ENCODE results near the gene ANGPTL2. TPM values are rescaled to one million over a fixed set of nuclear protein-coding genes. Genes with fewer than 3 reads are reported as not detected.

ANGPTL2 gene
- polyA plus RNA-seq, 1 of the 3 experiments (the other 2 are of a cell fraction): 12.3 TPM

- Histone ChIP-seq H3K27ac (ENCODE audit: low read depth in 2 of 2, low read length in 1 of 2) (peak overlapping the region in 1 of 2 experiments; percentile 49; a peak in 2 of 4 replicates), H3K79me2 (ENCODE audit: insufficient read depth) (no peaks in the 10 kb centered on the region), H4K20me1 (ENCODE audit: insufficient read depth) (no peaks in the 10 kb centered on the region), H2AFZ (ENCODE audit: low read depth) (0 out of 2 replicates have a peak overlapping the region, but pooled peaks have one; percentile 13), H3K9me2 (no peaks in the 10 kb centered on the region), H3F3A (replicated peaks; ENCODE audit: insufficient read depth) (no peaks in the 10 kb centered on the region), H3K4me2 (0 out of 2 replicates have a peak overlapping the region, but pooled peaks have one; percentile 39), H3K9me3 (no peaks in the 10 kb centered on the region), H3K36me3 (replicated peaks in 1 of 2; ENCODE audit: control insufficient read depth in 1 of 2, insufficient read depth in 2 of 2, low read length in 1 of 2) (no peaks in the 10 kb centered on the region), H3K4me1 (ENCODE audit: control insufficient read depth in 1 of 2, insufficient read depth in 2 of 2, low read depth in 1 of 2, low read length in 1 of 2) (peaks cover 14 to 46% of the 10 kb centered on the region in 2 experiments; a peak in 3 of 4 replicates), H3K4me3 (ENCODE audit: low read depth in 2 of 2, low read length in 1 of 2) (no peak overlapping the region), H3K9ac (peak overlapping the region; percentile 12; the same call in 1 of the 2 replicates), H3K27me3 (ENCODE audit: insufficient read depth) (no peaks in the 10 kb centered on the region)
- WGBS (ENCODE audit: low lambda C conversion rate): 79% methylated on average over 13 of the region's 13 CpGs
- TF ChIP-seq CTCF (IDR thresholded peaks at IDR 0.05): no peak
- TF ChIP-seq ZBTB33 (IDR thresholded peaks at IDR 0.05; ENCODE audit: borderline replicate concordance, low read depth): no peak
- no peak for TF ChIP-seq FOXM1 (IDR thresholded peaks at IDR 0.05; ENCODE audit: low read depth)
- peak; percentile 45; the same call in 1 of the 2 replicates for TF ChIP-seq FOSL2 (IDR thresholded peaks at IDR 0.05; ENCODE audit: borderline replicate concordance, low read depth)
- no peak for TF ChIP-seq SMC3 (IDR thresholded peaks at IDR 0.05; ENCODE audit: low read depth, low read length)
- TF ChIP-seq EP300 (IDR thresholded peaks at IDR 0.05; ENCODE audit: borderline replicate concordance in 1 of 2, low read depth in 1 of 2, low read length in 1 of 2): no peak
- no peak for TF ChIP-seq TAF1 (IDR thresholded peaks at IDR 0.05; ENCODE audit: borderline replicate concordance, low read depth, low read length)
- TF ChIP-seq MAX (IDR thresholded peaks at IDR 0.05; ENCODE audit: low read depth): no peak
- TF ChIP-seq, protein P1, sequence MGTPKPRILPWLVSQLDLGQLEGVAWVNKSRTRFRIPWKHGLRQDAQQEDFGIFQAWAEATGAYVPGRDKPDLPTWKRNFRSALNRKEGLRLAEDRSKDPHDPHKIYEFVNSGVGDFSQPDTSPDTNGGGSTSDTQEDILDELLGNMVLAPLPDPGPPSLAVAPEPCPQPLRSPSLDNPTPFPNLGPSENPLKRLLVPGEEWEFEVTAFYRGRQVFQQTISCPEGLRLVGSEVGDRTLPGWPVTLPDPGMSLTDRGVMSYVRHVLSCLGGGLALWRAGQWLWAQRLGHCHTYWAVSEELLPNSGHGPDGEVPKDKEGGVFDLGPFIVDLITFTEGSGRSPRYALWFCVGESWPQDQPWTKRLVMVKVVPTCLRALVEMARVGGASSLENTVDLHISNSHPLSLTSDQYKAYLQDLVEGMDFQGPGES (IDR thresholded peaks at IDR 0.05; ENCODE audit: low read depth, low read length): no peak
- no peak for TF ChIP-seq NFIC (IDR thresholded peaks at IDR 0.05; ENCODE audit: borderline replicate concordance)
- peak; percentile 50; the same call in 1 of the 2 replicates for TF ChIP-seq TCF12 (IDR thresholded peaks at IDR 0.05)
- no peak for TF ChIP-seq MXI1 (IDR thresholded peaks at IDR 0.05; ENCODE audit: low read depth, low read length)
- DNase-seq: no peak
- CTCF ChIA-PET: interaction anchor here (1.0 to 2.0 kb wide), 3 partner anchors 31 to 193 kb away, joined by 3 to 9 read pairs (median 3); no protein-coding TSS in a partner anchor
- POLR2A ChIA-PET: interaction anchor here (0.6 kb wide), 1 partner anchor 26 kb away, joined by 3 read pairs; no protein-coding TSS in a partner anchor
These were observed 11.3 kb upstream of the ANGPTL2 start for GRCh38 chr9:127133739-127134167.

Data from SK-N-SH (cell line).